GM12874 (cell line): ENCODE measurements around the gene FBN3.

ENCODE experiments used
- TF ChIP-seq, protein P1 (sequence below): IDR thresholded peaks from 2 replicates; pipeline ENCODE4 v1.5.1; 2011; ENCODE audit warnings: low read depth, mild to moderate bottlenecking, control low read depth, low read length, moderate library complexity; ENCODE audit not compliant: insufficient read depth

The FBN3 gene

DNA sequence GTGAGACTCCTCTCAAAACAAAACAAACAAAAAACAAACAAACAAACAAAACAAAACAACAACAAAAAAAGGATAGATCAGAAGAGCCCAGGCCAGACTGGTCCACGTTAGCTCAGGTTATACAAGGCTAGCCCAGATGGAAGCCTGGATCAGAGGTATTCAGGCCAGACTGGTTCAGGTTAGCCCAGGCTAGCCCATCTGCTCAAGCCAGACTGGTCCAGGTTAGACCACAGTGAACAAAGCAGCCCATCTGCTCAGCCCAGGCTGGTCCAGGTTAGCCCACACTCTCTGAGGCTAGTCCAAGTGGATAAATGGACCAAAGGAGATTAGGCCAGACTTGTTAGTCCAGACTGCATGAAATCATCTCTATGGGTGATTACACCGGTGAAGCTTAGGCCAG is 55.7 kb downstream of the FBN3 start:
- TF ChIP-seq, protein P1, sequence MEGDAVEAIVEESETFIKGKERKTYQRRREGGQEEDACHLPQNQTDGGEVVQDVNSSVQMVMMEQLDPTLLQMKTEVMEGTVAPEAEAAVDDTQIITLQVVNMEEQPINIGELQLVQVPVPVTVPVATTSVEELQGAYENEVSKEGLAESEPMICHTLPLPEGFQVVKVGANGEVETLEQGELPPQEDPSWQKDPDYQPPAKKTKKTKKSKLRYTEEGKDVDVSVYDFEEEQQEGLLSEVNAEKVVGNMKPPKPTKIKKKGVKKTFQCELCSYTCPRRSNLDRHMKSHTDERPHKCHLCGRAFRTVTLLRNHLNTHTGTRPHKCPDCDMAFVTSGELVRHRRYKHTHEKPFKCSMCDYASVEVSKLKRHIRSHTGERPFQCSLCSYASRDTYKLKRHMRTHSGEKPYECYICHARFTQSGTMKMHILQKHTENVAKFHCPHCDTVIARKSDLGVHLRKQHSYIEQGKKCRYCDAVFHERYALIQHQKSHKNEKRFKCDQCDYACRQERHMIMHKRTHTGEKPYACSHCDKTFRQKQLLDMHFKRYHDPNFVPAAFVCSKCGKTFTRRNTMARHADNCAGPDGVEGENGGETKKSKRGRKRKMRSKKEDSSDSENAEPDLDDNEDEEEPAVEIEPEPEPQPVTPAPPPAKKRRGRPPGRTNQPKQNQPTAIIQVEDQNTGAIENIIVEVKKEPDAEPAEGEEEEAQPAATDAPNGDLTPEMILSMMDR, result no peak

DNA sequence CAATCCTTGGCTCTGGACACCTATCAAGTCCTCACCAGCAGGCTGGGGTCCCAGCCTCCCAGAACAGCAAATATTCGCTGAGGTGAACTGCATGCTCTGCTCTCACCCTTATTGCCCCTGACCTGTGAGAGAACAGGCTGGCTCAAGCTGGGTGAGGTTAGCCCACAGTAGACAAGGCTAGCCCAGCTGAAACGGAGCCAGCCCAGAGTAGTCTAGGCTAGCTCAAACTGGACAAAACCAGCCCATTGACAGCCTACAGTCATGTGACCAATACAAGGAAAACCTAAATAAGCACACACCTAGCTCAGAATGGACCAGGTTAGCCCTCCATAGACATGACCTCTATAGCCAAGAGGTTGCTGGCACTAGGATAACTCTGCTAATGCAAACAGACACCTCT is 58.4 kb downstream of the FBN3 start:
- TF ChIP-seq, protein P1, result no peak

DNA sequence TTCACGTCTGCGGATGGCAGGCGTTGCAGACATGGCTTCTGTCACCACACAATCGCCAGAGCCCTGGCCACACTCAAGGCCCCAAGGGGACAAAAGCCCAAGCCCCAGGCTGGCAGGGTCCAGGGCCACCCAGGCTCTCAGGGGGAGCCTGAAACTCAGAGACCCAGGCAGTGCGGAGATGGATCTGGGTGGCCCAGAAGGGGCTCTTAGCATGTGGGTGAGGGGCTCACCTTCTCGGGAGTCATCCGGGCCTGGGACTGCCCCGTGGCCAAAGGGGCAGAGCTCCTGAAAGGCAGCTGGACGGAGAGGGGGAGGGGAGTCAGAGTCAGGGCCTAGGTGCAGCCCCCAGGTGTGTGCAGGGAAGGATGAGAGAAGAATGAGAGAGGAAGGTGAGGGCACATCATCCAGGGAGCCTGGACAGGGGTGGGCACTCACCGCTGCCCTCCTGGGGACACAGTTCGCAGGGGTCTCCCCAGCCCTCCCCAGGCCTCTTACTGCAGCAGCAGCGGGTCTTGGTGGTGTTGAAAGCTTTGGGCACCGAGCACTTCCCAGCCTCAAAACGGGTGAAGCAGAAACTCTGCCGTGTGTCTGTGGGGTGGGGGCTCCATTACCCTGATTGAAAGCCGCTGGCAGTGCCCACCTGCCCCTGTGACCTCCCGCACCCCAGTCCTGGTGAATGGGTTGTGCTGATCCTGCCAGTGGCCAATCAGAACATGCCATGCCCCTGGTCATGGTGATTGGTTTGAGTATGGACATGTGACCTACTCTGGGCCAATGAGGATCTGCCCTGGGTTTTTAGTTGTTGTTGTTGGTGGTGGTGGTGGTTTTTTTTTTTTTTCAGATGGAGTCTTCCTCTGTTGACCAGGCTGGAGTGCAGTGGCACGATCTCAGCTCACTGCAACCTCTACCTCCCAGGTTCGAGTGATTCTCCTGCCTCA is 59.5 kb downstream of the FBN3 start:
- TF ChIP-seq, protein P1, result no peak

DNA sequence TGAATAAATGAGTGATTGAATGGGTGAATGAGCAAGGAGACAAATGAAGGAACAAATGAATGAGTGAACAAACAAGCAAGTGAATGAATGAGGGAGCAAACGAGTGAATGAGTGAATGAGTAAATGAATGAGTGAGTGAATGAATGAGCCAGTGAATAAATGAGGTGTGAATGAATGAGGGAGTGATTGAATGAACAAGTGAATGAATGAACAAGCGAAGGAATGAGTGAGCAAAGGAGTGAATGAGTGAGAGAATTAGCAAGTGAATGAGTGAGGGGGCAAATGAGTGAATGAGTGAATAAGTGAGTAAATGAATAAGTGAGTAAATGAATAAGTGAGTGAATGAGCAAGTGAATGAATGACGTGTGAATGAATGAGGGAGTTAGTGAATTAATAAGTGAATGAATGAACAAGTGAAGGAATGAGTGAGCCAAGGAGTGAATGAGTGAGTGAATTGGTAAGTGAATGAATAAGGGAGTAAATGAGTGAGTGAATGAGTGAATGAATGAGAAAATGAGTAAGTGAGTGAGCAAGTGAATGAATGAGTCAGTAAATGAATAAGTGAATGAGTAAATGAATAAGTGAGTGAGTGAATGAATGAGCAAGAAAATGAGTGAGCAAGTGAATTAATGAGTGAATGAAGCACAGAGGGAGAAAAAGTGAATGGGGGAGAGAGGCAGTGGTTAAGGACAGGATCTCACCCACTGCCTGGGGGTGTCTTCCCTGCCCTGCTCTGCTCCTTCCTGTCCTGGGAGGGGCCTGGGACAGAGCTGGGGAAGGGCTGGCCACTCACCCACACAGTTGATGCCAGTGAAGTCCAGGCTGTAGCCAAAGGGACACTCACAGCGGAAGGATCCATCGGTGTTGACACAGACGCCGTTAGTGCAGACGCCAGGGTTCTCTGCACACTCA is 60.4 kb downstream of the FBN3 start:
- TF ChIP-seq, protein P1, result no peak

DNA sequence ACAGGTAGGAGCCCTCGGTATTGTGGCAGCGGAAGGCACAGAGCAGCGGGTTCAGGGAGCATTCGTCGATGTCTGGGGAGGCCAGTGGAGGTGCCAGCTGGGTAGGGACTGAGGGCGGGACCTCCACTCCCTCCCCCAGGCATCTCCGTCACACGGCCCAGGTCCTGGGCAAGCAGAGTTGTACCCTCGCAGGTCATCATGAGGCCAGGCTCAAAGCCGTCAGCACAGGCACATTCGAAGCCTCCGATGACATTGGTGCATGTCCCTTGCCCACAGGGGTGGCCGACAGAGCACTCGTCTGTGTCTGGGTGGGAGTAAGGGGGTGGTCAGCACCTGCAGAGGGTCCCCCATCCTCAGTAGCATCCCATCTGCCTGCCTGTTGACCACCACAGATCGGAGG is 61.5 kb downstream of the FBN3 start:
- TF ChIP-seq, protein P1, result no peak

DNA sequence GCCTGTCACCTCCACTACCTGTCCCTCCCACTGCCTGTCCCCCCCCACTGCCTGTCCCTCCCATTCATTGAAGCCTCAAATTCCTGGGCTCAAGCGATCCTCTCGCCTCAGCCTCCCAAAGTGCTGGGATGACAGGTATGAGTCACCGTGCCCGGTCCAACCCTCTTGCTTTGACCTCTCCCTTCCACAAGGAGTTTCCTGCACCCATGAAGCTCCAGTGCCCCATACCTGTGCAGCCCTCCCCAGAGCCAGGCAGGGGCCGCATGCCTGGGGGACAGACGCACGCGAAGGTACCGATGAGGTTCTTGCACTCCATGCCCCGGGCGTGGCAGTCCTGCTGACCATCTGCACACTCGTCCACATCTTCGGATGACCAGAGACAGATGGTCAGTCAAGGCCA is 62.5 kb downstream of the FBN3 start:
- TF ChIP-seq, protein P1, result no peak
